KOPT-K1 (cell line): Measurements from ENCODE around the gene AHSP.
"Not testable (repeated sequence)": the region's sequence is repeated elsewhere in the genome, so short reads cannot be mapped to it uniquely, and the experiment has no call there.

ENCODE experiments used
- H3K27ac ChIP-seq: fragments of 200-600 bp; sonication (generic); 2 replicates; pipeline ENCODE4 v1.5.1; 2016; ENCODE audit warnings: antibody characterized with exemption, mild to moderate bottlenecking, low read depth, low read length; ENCODE audit not compliant: poor library complexity, severe bottlenecking
- H3K36me3 ChIP-seq: fragments of 200-600 bp; sonication (generic); 2 replicates; pipeline ENCODE4 v1.5.1; 2017; ENCODE audit warnings: antibody characterized with exemption, mild to moderate bottlenecking, low read length, moderate library complexity; ENCODE audit not compliant: insufficient read depth
- H3K9me3 ChIP-seq: fragments of 200-600 bp; sonication (generic); 2 replicates; pipeline ENCODE4 v1.5.1; 2017; ENCODE audit warnings: antibody characterized with exemption, low read length, mild to moderate bottlenecking; ENCODE audit not compliant: insufficient read depth, poor library complexity, severe bottlenecking

The AHSP gene

GRCh38 chr16:31508706-31509195 lies 18.9 kb upstream of the AHSP start:
- peak overlapping the region; percentile 77 for H3K27ac ChIP-seq
- H3K36me3 ChIP-seq = no peaks in the 10 kb centered on the region
- H3K9me3 ChIP-seq = peaks cover 10% of the 10 kb centered on the region

DNA sequence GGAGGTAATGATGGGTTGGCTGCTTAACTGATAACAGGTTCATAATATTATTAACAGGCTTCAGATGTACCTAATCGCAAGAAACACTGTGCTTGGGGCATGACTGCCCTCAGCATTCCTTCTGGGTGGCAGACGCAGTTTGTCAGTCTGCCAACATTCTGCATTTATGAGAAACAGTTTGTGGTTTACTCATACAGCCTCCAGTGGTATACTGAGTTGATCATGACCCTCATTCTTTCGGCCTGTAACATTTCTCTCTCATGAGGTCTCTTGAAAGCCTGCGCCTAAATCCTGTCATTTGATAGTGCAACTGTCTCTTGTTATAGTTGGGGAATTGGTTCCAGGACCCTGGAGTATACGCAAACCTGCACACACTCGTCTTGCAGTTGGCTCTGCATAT lies 14.6 kb upstream of the AHSP start:
- no peaks in the 10 kb centered on the region for H3K36me3 ChIP-seq
- H3K27ac ChIP-seq = no peak overlapping the region
- H3K9me3 ChIP-seq = peaks cover 27% of the 10 kb centered on the region

DNA sequence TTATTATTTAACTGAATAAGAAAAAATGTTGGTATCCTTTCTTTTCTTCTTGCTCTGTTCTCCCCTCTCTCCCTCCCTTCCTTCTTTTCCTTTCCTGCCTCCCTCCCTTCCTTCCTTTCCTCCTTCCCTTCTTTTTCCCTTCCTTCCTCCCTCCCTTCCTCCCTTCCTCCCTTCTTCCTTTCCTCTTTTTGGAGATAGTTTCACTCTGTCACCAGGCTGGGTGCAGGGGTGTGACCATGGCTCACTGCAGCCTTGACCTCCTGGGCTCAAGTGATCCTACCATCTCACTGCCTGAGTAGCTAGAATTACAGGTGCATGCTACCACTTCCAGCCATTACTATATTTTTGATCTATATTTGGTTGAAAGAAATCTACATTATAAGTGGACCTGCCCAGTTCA lies 13.8 kb upstream of the AHSP start:
- Histone ChIP-seq H3K9me3 (peaks cover 30% of the 10 kb centered on the region), H3K36me3 (no peaks in the 10 kb centered on the region), H3K27ac (no peak overlapping the region)

GRCh38 chr16:31517800-31518402 lies 9.8 kb upstream of the AHSP start:
- Histone ChIP-seq H3K36me3 (no peaks in the 10 kb centered on the region), H3K9me3 (peaks cover 29% of the 10 kb centered on the region), H3K27ac (no peak overlapping the region)

DNA sequence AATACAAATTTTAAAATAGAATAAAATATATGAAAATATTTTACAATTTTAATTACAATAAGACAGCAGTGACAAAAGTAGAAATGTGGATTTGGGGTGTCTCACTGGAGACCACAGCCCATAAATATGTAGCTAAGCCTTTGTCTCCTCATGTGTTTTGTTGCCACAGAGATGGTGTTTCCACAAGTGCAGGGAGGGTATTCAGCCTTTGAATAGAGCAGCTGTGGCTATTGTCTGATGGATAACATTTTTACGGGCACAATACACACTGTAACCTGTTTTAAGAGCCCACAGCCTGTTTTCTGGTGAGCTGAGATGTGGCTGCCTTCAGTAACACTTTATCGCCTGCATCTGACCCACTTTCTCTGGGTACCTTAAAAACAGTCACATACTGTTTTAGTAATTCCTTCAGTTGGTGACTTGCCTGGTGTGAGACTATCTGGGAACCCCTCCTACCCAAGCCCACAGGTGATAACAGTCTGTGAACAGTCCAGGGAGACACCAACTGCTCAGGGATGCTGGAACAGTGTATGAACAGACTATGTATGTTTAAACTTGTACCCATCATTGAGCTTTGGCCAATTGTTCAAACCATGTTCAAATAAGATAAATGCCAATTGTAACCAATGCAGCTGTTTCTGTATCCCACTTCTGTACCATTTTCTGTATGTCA lies 7.8 kb upstream of the AHSP start:
- no peak overlapping the region for H3K27ac ChIP-seq
- H3K9me3 ChIP-seq = peaks cover 24% of the 10 kb centered on the region
- no peaks in the 10 kb centered on the region for H3K36me3 ChIP-seq

DNA sequence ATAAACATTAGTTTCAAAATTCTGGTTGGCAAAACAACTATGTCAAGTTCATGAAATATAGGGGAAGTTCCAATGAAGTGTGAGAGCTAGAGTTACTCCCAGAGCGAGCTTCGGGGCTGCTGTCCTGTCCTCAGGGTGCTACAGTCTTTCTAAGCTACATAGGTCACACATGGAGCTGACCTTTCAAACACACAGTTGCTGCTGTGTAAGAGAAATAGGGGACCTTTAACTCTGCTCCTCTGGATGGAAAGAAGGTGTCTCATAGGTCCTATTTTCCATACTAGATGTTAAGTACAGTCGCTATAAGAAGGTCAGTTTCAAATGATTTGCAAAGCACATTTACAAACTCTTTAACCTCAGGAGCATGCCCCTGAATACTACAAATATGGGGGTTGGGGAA lies 6.3 kb upstream of the AHSP start:
- peaks cover 19% of the 10 kb centered on the region for H3K9me3 ChIP-seq
- no peak overlapping the region for H3K27ac ChIP-seq
- no peaks in the 10 kb centered on the region for H3K36me3 ChIP-seq

DNA sequence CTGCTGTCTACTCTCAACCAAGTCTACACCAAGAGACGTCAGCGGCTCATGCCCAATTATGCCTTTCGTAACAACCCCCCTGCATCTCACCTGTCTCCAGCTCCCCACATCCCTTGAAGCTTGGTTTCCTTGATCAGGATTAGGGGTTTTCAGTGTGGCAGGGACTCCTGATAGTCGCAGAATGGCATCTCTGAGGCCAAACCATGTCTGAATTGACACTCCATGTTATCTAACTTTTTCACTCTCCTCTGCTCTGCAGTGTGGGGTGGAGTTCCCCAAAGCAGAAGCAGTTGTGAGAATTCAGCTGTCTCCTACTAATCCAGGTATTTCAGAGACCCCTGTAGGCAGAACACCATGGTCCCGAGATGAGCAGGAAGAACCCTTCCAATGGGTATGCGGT lies 5.6 kb upstream of the AHSP start:
- Histone ChIP-seq H3K27ac (no peak overlapping the region), H3K36me3 (no peaks in the 10 kb centered on the region), H3K9me3 (peaks cover 15% of the 10 kb centered on the region)

DNA sequence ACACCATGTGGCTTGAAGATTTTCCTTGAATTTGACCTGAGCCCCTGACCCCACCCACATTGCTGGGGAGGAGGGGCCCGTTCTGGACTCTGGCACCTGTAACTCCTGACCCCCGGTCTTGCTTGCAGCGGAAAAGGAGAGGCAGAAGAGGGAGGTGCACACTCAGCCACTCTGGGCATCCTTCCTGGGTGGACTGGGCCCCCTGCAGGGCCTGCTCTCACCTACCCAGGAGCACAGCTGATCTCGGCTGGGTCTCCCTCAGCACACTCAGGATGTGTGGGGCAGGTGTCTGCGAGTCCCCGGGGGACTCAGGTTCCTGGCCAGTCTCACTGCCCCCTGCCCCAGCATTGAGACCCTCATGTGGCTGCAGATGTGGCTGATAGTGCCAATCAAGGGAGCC lies 3.9 kb upstream of the AHSP start:
- not testable (repeated sequence) for H3K36me3 ChIP-seq
- peaks cover 10% of the 10 kb centered on the region for H3K9me3 ChIP-seq

DNA sequence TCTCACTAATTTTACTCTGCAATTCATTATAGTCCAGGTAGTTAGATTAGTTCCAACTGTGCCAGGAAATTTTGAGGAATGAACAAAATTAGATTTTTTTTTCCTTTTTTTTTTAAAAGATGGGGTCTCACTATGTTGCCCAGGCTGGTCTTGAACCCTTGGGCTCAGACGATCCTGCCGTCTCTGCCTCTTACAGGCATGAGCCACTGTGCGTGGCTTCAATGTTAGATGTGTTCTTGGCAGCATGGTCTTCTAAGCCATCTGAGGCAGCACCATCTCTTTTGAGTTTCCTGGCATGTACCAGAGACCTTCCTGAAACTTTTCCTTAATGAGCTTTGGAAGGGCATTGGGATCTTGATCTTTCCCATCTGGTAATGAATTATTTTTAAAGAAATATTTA lies 2.6 kb upstream of the AHSP start:
- peaks cover 9% of the 10 kb centered on the region for H3K9me3 ChIP-seq
- no peaks in the 10 kb centered on the region for H3K36me3 ChIP-seq
- no peak overlapping the region for H3K27ac ChIP-seq

More for the DNA sequence above, 3.9 kb upstream of the AHSP start:
- not testable (repeated sequence) for H3K27ac ChIP-seq

- H3K9me3 ChIP-seq = peaks cover 7% of the 10 kb centered on the region
- no peaks in the 10 kb centered on the region for H3K36me3 ChIP-seq
Observed at GRCh38 chr16:31528523-31529107, 915 bp downstream of the AHSP start.

GRCh38 chr16:31529108-31529936 lies 1.6 kb downstream of the AHSP start:
- Histone ChIP-seq H3K27ac (no peak overlapping the region), H3K36me3 (no peaks in the 10 kb centered on the region), H3K9me3 (peaks cover 7% of the 10 kb centered on the region)

More at GRCh38 chr16:31528523-31529107, 915 bp downstream of the AHSP start:
- no peak overlapping the region for H3K27ac ChIP-seq

DNA sequence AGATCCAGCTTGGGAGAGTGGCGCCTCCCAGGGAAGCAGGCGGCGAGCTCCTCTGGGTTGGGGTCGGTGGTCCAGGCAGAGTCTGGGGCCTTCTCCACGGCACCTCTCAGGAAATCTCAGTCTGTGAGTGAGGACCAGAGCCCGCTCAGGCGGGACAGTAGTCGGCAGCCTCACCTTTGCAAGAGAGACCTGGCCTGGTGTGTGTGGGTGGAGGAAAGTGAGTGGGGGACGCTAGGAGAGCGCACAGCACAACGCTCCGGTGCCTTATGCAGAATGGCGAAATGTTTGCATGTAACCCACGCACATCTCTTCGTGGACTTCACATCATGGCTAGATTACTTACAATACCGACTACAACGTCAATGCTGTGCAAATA lies 2.2 kb downstream of the AHSP start:
- H3K36me3 ChIP-seq = no peaks in the 10 kb centered on the region
- H3K9me3 ChIP-seq = peaks cover 7% of the 10 kb centered on the region
- no peak overlapping the region for H3K27ac ChIP-seq

GRCh38 chr16:31530405-31530804 lies 2.7 kb downstream of the AHSP start:
- no peak overlapping the region for H3K27ac ChIP-seq
- no peaks in the 10 kb centered on the region for H3K36me3 ChIP-seq
- H3K9me3 ChIP-seq = peaks cover 7% of the 10 kb centered on the region

DNA sequence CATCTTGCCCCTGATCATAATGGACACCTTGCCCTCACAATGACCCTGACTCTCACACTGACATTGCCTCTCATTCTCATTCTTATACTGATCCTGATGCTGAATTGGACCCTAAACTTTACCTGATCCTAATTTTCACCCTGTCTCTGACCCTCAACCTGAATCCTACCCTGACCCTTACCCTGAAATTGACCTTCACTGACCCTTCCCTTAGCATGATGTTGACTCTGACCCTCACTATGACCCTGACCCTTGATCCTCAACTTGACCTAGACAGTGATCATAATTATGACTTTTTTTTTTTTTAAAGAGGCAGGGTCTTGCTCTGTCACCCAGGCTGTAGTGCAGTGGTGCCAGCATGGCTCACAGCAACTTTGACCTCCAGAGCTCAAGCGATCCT lies 3.4 kb downstream of the AHSP start:
- Histone ChIP-seq H3K36me3 (no peaks in the 10 kb centered on the region), H3K27ac (no peak overlapping the region), H3K9me3 (peaks cover 7% of the 10 kb centered on the region)

GRCh38 chr16:31532120-31532519 lies 4.4 kb downstream of the AHSP start:
- Histone ChIP-seq H3K36me3 (no peaks in the 10 kb centered on the region), H3K27ac (no peak overlapping the region), H3K9me3 (peaks cover 7% of the 10 kb centered on the region)
